Activated T-cell treated with anti-CD3 and anti-CD28 coated beads, Interleukin-2, amount 50 U/mL, for 48 hours (primary cell): ENCODE data around the gene CORO2A.
"Not testable (repeated sequence)": the region's sequence is repeated elsewhere in the genome, so short reads cannot be mapped to it uniquely, and the experiment has no call there.

ENCODE experiments used
- DNase-seq, 2 experiments: peaks; one replicate each; pipeline ENCODE4 v3.0.0-alpha.2; 2020

The CORO2A gene

DNA sequence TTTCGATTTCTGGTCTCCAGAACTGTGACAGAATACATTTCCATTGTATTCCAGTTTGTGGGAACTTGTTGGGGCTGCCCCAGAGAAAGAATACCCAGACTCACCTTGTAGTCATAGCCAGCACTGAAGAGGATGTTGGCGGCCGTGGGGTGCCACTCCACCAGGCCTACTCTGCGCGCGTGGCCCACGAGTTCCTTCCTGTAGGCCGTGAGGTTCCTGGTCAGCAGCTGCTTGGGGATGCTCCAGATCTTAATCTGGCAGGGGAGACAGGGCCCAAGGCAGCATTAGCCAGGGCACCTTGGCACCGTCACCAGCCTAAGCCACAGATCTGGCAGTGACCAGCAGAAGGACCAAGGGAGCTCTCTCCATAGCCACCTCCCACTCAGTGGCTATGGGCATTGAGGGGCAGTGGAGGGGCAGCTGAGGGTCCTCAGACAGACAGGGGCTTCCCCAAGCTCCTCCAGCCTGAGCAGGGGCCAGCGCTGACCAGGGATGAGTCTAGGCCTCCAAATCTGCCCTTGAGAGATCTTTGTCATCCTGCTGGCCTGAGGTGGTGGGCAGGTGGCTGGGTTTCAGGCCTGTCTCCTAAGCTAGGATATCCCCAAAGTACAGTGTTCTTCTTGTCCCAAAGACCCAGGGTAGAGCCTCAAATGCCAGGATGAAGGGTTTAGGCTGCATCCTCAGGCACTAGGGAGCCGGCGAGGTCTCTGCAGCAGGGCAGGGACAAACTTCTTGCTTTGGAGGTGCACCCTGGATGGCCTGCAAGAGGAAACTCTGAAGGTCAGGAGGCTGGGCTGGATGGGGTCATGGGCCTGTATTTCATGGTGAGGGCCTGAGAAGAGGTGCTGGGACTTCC is 57.5 kb downstream of the CORO2A start:
- no peak for DNase-seq

DNA sequence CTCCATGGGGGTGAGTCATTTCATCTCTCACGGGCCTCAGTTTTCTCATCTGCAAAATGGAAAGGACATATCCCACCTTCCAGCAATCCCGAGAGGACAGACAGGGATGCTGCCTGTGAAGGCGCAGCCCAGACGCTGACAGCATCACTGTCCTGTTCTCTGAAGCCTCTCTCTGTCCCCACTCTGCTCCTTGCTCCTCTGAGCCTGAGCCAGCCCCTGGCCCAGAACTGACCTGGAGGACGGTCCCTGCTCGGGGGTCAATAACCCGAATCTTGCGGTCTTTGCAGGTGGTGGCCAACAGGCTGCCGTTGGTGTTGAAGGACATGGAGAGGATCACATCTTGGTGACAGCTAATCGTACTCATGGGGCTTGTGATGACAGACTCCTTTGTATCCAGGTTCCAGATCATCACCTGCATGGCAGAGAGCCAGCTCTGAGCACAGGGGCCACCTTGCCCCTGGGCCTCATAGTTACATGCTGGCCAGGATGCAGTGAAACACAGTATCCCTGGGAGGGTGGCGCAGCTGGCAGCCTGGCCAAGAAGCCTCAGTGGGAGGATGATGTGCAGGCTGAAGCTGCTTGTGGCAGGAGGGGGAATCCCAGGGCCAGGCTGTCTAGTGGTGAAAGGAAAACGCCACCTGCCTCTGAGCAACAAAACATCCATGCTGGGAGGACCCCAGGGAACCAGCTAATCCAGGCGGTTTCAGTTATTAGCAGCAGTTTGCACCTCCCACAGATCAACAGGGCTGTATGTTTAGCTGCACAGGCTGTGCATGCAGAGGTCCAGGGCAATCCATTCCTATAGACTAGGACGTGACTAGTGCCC is 59.4 kb downstream of the CORO2A start:
- no peak for DNase-seq

- no peak for DNase-seq
Measured at GRCh38 chr9:98132158-98132557, 60.3 kb downstream of the CORO2A start.

DNA sequence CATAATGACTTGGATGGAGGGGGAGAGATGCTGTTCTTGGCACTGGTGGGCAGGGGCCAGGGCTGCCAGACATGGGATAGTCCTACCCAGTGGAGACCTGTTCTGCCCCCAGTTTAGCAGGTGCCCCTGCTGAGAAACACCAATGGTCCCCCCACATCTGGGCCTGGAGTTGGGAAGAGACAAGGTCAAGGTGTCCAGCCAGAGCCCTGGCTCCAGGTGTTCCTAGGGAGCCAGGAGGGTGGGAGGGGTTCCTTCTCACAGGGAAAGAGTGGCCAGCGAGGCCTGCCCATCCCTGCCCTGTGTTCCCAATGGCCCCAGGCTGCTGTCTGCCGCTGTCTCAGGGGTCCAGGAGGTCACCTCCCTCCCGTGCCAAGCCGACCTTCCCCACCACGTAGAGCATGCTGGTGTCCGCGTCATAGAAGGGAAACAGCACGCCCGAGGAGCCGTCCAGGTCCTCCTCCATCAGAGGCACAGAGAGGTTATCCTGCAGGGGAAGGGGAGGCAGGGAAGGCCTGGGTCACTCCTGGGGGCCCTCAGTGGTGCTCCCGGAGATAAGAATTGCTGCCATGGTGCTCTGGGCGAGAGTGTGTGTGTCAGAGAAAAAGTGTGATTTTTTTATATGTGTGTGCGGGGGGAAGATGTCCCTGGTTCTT is 61.7 kb downstream of the CORO2A start:
- no peak for DNase-seq

GRCh38 chr9:98130060-98130459 is 62.4 kb downstream of the CORO2A start:
- DNase-seq, result not testable (repeated sequence)

DNA sequence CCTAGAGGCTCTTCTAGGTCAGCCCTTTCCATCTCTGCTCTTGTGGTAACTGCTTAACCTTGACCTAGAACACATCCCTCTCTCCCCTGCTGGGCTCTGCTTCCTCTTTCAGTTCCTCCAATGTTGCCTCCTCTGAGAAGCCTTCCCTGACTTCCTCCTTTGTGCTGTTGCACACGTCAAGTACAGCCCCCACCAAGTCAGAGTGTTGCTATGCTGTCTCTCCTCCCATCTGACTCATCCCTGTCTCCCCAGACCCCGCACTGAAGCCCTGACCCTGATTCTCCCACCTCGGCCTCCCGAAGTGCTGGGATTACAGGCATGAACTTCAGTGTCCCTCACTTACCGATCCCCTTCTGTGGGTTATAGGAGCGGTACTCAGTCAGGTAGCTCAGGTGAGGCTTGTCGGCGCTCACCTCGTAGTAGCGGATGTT is 63.0 kb downstream of the CORO2A start:
- no peak for DNase-seq

- DNase-seq, result no peak
Measured at GRCh38 chr9:98128316-98128715, 64.1 kb downstream of the CORO2A start.

GRCh38 chr9:98127226-98127625 is 65.2 kb downstream of the CORO2A start:
- DNase-seq, result no peak

- DNase-seq, result no peak
Measured at GRCh38 chr9:98124637-98125426, 67.6 kb downstream of the CORO2A start.

DNA sequence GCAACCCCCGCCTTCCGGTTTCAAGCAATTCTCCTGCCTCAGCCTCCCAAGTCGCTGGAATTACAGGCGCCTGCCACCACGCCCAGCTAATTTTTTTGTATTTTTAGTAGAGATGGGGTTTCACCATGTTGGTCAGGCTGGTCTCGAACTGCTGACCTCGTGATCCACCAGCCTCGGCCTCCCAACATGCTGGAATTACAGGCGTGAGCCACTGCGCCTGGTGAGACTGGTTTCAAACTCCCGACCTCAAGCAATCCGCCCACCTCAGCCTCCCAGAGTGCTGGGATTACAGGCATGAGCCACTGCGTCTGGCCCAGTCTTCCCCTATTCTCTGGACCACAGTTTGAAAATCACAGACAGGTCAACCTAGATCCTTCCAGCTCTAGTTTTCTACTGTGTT is 68.3 kb downstream of the CORO2A start:
- not testable (repeated sequence) for DNase-seq

DNA sequence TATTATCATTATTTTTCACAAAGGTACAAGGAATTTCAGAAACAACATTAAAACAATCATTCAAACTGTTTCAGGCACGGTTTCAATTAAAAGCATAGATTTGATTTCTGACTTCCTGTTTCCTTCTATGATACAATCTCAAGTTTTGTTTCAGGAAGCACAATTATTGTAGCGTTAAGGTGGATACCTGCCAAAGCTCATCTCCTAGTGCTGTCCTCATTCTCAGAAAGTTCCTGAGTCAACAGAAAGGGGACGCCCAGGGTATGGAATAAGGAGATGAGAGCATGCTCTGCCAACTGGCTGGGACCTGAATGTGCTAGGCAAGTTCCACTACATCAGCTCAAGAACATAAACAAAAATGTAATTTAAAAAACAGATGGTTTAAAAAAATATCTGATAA is 71.4 kb downstream of the CORO2A start:
- no peak for DNase-seq

DNA sequence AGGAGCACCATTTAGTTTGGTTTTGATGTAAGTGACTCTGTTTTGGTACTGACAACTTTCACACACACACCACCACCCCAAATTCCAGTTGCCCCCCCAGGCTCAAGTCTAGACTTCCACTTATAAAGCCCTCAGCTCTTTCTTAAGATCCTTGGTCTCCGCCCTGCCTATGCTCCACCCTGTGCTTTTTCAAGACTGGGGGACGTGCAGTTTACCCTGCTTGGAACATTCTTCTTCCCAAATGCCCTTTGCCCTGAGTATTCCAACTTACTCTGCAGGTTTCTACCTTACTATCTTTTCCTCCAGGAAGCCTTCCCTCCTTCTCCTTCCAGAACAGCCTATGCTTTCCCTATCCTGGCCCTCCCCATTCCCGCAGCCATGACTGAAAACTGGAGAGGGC is 72.0 kb downstream of the CORO2A start:
- DNase-seq, result no peak

DNA sequence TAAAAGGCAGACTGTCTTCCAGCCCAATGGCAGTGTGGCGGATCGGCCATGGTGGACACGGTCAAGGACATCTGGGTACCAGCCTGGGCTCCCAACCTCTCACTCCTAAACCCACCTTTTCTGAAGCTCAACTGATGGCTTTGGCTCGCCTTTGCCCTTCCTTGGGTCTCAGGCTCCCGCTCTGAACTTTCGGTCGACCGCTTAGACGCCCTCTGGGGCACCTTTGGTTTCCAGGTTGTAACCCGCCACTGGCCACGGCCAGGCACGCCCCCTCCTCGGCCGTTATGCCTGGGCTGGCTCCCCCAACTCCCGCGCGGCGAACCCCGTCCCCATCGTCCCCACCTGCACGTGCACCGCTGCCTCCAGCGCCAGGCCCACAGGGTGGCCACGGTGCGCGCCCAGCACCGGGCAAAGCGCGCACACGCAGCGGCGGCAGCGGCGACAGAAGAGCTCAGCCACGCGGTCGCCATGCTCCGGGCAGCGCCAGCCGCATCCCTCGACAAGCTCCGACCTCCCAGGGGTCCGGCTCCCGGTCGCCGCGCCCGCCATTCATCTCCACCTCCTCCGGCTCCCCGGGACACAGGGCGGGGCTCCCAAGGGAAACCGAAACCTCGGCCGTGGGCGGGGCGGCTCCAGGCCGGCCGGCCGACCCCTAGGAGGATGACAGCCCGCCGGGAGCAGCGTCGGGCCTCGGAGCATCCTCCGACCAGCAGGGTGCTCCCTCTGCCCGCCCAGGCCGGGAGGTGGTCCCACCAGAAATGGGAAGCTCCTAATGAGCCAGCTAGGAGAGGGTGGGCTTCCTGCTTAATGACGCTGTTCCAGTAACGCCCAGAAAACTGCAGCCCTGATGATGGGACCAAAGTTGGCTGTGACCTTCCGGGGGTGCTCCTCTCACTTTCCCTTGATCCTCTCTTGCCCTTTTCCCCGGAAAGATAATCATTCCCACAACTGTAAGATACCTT is 73.5 kb downstream of the CORO2A start, which contains the start of gene TRIM14:
Gene TRIM14, minus strand, starts transcription at position 583 of the 962 bp plus-strand sequence. Its CDS starts 34 bp downstream, at position 549.
- peak; percentile 70 to 77 for DNase-seq

- peak; percentile 58 to 64 for DNase-seq
Measured at GRCh38 chr9:98117984-98118639, 74.3 kb downstream of the CORO2A start.

DNA sequence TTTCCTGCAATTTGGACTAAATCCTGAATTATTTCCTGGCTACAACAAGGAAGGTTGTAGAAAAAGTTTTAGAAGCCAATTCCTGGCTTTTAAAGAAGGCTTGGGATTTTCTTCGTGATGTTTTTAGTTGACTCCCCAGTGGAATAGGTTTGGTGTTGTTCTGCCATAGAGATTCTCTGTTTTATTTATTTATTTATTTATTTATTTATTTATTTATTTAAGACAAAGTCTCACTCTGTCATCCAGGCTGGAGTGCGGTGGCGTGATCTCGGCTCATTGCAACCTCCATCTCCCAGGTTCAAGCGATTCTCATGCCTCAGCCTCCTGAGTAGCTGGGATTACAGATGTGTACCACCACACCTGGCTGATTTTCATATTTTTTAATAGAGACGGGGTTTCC is 75.3 kb downstream of the CORO2A start:
- not testable (repeated sequence) for DNase-seq

GRCh38 chr9:98109052-98109451 is 83.4 kb downstream of the CORO2A start:
- DNase-seq, result no peak

GRCh38 chr9:98108531-98109031 is 83.9 kb downstream of the CORO2A start:
- peak; percentile 48 to 54 for DNase-seq

- DNase-seq, result no peak
Measured at GRCh38 chr9:98107926-98108325, 84.5 kb downstream of the CORO2A start.

DNA sequence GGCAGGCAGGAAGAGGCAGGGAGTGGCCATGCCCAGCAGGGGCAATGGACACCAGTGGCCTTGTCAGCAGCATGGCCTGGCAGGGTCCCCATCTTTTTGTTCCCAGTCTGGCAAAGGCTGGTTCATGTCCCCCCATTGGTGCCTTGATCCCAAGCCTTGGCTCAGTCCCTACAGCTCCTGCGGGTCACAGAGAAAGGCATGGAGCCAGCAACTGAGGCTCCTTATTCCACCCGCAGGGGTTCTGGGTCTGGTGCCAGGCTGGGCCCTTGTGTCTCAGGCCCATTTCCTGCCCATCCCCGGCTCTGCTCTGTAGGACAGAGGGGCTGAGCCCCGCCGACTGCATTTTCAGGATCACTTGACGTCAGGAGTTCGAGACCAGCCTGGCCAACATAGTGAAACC is 87.4 kb downstream of the CORO2A start:
- no peak for DNase-seq

GRCh38 chr9:98104445-98104881 is 88.0 kb downstream of the CORO2A start:
- DNase-seq, result no peak
